NCI-H2227 treated with DMSO at 0.1 percent for 48 hours (cell line): ENCODE measurements around the gene RPS19BP1.
"Not testable (repeated sequence)": the region's sequence is repeated elsewhere in the genome, so short reads cannot be mapped to it uniquely, and the experiment has no call there.

Source experiments
- DNase-seq: peaks from one replicate; lab custom pipeline; 2025; lab: John Stamatoyannopoulos, UW

Gene RPS19BP1

DNA sequence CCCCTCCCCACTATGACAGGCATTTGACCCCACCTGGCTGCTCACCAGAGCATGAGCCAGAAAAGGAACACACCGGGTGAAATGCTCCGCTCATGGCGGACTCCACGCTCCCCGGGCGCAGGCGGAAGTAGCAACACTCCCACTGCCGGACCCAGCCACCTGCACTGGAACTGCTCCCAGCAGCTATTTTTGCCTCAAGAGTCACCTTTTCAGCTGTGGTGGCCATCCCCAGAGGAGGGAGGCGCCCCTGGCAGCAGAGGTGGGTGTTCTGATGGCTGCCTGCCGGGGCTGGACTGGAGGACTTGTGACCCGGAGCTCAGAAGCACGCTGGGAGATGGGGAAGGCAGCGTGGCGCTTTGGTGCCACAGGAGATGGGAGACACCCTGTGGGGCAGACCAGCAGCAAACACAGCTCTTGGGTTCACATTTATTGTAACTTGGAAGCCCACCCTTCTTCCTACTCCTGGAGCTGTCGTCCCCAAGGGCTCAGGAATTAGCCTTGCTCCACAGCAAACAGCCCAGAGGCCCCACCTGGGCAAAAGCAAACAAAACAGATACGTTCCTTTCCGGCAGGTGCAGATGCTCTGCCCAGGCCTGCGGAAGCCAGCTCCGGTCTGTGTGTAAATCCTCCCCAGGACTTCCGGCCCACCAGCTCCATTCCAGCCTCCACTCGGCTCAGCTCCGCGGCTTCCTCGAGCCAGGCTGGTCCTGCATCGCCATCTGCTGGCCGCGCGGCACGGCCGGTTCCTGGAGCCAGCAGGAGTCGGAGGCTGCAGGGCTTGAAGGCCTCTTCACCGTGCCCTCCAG lies 3.7 kb downstream of the RPS19BP1 start:
- DNase-seq: peak; percentile 73

- DNase-seq: no peak
Observed at GRCh38 chr22:39528080-39528661, 4.4 kb downstream of the RPS19BP1 start.

GRCh38 chr22:39527481-39527961 lies 5.0 kb downstream of the RPS19BP1 start:
- no peak for DNase-seq

DNA sequence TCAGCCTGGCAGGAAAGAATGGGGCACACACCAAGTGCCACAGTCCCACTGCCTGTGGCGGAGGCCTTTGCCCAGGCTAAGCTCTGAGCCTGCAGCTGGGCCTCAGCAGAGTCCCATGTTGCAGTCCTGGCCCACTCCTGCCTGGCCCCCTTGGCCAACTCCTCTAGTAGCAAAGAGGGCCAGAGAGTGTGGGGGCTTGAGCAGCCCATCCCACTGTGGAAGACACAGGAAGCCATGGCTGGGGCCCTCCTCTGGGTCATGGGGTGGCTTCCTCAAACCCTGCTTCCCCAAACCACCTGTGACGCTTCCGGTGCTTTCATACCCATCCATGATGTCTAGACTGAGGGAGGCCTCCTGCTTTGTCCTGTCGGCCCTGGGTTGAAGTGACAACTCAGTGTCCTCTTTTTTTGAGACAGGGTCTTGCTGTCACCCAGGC lies 5.8 kb downstream of the RPS19BP1 start:
- no peak for DNase-seq

DNA sequence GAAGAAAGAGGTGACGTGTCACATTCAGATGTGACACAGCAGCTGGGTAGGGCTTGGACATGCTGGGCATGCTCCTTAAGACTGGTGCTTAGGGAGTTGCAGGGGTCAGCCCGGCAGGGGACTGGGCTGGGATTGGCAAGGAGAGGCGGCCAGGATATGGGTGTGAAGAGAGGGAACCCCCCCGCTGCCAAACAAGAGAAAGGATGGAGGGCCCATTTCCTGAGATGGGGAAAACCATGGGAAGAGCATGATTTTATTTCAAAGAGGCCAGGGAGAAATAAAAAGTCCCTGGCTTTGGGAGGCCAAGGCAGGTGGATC lies 6.9 kb downstream of the RPS19BP1 start:
- DNase-seq: no peak

GRCh38 chr22:39524753-39525657 lies 7.5 kb downstream of the RPS19BP1 start:
- DNase-seq: no peak

- DNase-seq: no peak
Observed at GRCh38 chr22:39524089-39524752, 8.3 kb downstream of the RPS19BP1 start.

DNA sequence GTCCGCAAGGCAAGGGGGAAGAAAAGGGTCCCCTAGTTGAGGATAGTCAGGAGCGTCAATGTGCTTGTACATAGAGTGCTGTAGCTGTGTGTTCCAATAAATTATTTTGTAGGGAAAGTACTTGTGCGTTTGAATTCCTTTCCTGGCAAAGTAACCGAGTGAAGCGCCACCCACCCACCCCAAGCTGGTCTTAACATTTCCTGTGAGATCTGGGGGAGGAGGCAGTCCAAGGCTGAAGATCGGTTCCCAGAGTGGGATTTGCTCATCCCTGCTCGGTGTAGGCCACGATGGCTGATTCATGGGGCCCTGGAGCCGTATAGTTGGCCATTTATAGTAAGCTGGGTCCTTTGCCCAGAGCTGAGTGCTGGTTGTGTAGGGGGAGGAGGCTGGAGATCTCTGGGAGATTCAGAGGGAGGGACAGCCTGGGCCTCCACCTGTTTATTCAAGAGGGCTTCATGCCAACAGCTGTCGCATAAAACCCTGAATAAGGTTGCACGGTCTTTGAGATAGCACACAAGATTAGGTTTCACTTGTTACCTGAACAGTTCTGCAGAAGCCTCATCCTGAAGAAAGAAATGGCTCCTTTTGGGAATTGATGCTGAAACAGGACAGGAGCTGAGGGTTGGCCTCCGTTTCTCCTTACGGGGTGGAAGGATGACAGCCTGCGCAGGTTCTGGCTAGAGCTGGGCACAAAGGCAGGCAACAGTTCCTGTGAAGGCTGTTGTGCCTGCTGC lies 9.8 kb downstream of the RPS19BP1 start:
- DNase-seq: no peak

DNA sequence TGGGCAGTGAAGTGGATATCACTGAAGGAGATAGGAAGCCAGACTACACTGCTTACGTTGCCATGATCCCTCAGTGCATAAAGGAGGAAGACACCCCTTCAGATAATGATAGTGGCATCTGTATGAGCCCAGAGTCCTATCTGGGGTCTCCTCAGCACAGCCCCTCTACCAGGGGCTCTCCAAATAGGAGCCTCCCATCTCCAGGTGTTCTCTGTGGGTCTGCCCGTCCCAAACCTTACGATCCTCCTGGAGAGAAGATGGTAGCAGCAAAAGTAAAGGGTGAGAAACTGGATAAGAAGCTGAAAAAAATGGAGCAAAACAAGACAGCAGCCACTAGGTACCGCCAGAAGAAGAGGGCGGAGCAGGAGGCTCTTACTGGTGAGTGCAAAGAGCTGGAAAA lies 10.5 kb downstream of the RPS19BP1 start:
- not testable (repeated sequence) for DNase-seq

- DNase-seq: not testable (repeated sequence)
Observed at GRCh38 chr22:39521106-39521885, 11.3 kb downstream of the RPS19BP1 start.

DNA sequence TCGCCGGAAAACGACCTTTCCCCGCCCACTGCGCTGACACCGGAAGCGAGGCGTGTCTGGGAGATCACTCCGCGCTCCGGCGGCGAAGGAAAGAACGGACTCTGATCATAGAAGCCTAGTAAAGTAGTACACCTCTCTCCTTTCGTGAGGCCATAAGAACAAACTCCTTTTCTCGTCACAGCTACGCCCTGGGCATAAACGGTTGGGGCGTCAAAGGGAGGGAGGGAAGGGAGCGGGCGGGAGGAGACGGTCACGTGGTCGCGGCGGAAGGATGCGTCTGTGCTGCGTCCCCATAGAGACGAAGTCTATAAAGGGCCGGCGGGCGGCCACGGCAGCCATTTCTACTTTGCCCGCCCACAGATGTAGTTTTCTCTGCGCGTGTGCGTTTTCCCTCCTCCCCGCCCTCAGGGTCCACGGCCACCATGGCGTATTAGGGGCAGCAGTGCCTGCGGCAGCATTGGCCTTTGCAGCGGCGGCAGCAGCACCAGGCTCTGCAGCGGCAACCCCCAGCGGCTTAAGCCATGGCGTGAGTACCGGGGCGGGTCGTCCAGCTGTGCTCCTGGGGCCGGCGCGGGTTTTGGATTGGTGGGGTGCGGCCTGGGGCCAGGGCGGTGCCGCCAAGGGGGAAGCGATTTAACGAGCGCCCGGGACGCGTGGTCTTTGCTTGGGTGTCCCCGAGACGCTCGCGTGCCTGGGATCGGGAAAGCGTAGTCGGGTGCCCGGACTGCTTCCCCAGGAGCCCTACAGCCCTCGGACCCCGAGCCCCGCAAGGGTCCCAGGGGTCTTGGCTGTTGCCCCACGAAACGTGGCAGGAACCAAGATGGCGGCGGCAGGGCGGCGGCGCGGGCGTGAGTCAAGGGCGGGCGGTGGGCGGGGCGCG lies 12.1 kb downstream of the RPS19BP1 start, which contains the start of gene ATF4:
Gene ATF4 (plus strand): TSS at position 337 of the 880 bp plus-strand sequence. CDS start 884 bp downstream, outside the sequence.
- DNase-seq: peak; percentile 91

GRCh38 chr22:39519681-39520225 lies 12.8 kb downstream of the RPS19BP1 start:
- peak; percentile 93 for DNase-seq

DNA sequence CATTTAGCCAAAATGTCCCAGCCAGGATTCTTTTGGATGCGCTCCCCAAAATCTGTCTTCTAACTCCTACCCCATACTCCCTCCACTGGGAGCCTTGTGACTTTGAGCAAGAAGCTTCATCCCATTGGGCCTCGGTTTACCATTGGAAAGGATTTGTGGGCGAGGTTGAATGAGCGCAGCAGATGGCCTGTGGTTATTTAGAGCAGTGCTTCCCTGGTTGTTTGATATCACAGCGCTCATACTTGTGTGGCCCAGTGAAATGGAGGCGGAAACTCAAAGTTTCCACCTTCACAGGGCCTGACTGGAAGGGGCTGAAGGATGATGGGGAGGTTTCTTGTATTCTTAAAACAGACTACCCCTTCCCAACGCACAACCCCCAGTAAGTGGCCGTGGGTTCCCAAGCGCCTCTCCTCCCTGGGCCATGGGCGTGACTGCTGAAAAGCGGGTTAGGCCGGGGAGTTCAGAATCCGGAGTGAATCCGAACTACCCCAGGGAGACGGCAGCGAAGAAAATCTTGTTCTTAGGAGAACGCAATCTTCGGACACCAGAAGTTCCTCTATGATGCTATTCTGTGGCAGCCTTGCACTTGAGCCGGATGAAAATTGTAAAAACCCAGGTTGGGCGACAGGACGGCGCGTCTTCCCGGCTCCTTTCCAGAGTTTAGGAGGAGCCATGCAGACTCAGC lies 13.4 kb downstream of the RPS19BP1 start:
- DNase-seq: peak; percentile 29

- no peak for DNase-seq
Observed at GRCh38 chr22:39518144-39518786, 14.3 kb downstream of the RPS19BP1 start.

DNA sequence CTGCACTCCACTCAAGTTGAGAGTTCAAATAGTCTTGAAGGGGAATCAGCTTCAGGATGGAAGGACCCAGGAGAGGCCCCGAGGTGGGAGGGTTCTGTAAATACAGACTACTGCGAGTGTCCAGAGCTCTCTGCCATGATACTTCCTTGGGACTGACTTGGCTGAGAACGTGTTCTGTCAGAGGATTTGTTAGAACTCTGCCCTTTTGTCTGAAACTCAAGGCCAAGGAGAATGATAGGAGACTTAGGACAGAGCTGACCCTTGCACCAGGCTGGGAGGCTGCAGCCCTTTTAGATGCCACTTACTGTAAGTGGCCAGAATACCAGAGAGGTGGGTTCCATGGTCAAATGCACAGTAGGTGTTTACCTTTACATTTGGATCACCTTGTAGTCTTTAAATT lies 15.1 kb downstream of the RPS19BP1 start:
- no peak for DNase-seq

DNA sequence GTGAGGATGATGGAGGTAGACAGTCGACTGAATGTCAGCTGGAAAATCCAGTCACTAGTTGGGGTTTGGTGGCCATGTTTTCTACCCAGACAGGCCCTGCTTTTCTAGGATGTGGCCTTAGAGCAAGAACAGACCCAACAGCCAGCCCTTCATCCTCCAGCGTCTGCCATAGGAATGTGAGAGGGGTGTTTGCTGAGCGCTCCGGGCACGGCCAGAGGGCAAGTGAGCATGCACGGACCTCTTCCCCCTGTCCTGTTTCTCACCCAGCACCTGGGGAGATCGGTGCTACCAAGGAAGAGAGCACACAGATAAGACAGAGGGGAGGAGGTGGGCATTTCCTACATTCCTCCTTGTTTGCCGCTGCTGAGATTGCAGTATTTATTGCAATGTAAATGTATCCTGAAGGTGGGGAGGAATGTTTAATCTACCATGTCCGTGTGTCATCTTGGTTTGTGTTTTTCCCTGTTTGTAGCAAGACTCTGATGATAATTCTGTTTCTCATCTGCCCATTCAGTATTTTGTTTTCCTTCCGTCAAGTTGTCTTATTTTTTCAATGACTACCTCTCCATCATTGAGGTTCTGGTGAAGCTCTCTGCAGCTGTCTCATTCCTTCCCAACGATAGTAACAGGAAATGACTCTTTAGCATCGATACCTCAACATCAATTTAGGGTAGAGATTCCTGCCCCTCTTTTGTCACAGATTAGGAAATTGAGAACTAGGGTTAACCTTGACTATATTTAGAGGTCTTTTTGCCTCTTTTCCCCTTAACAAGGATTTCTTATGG lies 17.1 kb downstream of the RPS19BP1 start:
- no peak for DNase-seq

- peak; percentile 29 for DNase-seq
Observed at GRCh38 chr22:39514373-39514973, 18.1 kb downstream of the RPS19BP1 start.
